ENCODE results near the gene RNF145.

The RNF145 gene

GRCh38 chr5:159189310-159189709 lies 20.0 kb downstream of the RNF145 start:
- ChIA-PET POLR2A (no interaction called here), CTCF (interaction anchor here (0.6 kb wide), 1 partner anchor 14 kb away, joined by 3 read pairs; no protein-coding TSS in a partner anchor)
- TF ChIP-seq BHLHE40 (IDR thresholded peaks at IDR 0.05; ENCODE audit: borderline replicate concordance) (no peak), LEF1 (IDR thresholded peaks at IDR 0.05; ENCODE audit: borderline replicate concordance) (no peak), FOXM1 (IDR thresholded peaks at IDR 0.05; ENCODE audit: borderline replicate concordance) (no peak), ZNF384 (IDR thresholded peaks at IDR 0.05) (no peak), ARNT (IDR thresholded peaks at IDR 0.05) (no peak), TARDBP (IDR thresholded peaks at IDR 0.05) (no peak), SP1 (IDR thresholded peaks at IDR 0.05) (no peak), FOXK2 (IDR thresholded peaks at IDR 0.05) (no peak), NFRKB (IDR thresholded peaks at IDR 0.05) (no peak), SUZ12 (IDR thresholded peaks at IDR 0.05) (no peak), PKNOX1 (IDR thresholded peaks at IDR 0.05) (no peak), ELF4 (IDR thresholded peaks at IDR 0.05) (no peak), HDGF (IDR thresholded peaks at IDR 0.05; ENCODE audit: borderline replicate concordance) (no peak), FOXA1 (IDR thresholded peaks at IDR 0.05) (no peak)
- DNase-seq (ENCODE audit: extremely low spot score), result no peak

GRCh38 chr5:159187719-159188118 lies 21.6 kb downstream of the RNF145 start:
- DNase-seq (ENCODE audit: extremely low spot score), result no peak
- CTCF ChIA-PET, result no interaction called here

GRCh38 chr5:159186319-159186718 lies 23.0 kb downstream of the RNF145 start:
- CTCF ChIA-PET, result interaction anchor here (0.8 to 1.0 kb wide), 2 partner anchors 12 to 130 kb away, joined by 3 read pairs; no protein-coding TSS in a partner anchor
- DNase-seq (ENCODE audit: extremely low spot score), result no peak
- POLR2A ChIA-PET, result no interaction called here
- no peak for TF ChIP-seq ARNT (IDR thresholded peaks at IDR 0.05)
- TF ChIP-seq LEF1 (IDR thresholded peaks at IDR 0.05; ENCODE audit: borderline replicate concordance), result no peak
- TF ChIP-seq CTBP1 (IDR thresholded peaks at IDR 0.05; ENCODE audit: borderline replicate concordance), result no peak
- no peak for TF ChIP-seq BHLHE40 (IDR thresholded peaks at IDR 0.05; ENCODE audit: borderline replicate concordance)
- TF ChIP-seq FOXA1 (IDR thresholded peaks at IDR 0.05), result no peak
- TF ChIP-seq L3MBTL2 (conservative IDR thresholded peaks at IDR 0.05), result no peak
- TF ChIP-seq FOXK2 (IDR thresholded peaks at IDR 0.05), result no peak
- TF ChIP-seq TARDBP (IDR thresholded peaks at IDR 0.05), result no peak
- no peak for TF ChIP-seq ELF4 (IDR thresholded peaks at IDR 0.05)
- no peak for TF ChIP-seq HDGF (IDR thresholded peaks at IDR 0.05; ENCODE audit: borderline replicate concordance)
- no peak for TF ChIP-seq NFRKB (IDR thresholded peaks at IDR 0.05)
- TF ChIP-seq PKNOX1 (IDR thresholded peaks at IDR 0.05), result no peak
- no peak for TF ChIP-seq SP1 (IDR thresholded peaks at IDR 0.05)
- TF ChIP-seq FOXM1 (IDR thresholded peaks at IDR 0.05; ENCODE audit: borderline replicate concordance), result no peak
- TF ChIP-seq SUZ12 (IDR thresholded peaks at IDR 0.05), result no peak
- TF ChIP-seq ZNF384 (IDR thresholded peaks at IDR 0.05), result no peak

More at GRCh38 chr5:159187719-159188118, 21.6 kb downstream of the RNF145 start:
- POLR2A ChIA-PET, result no interaction called here
- no peak for TF ChIP-seq CTBP1 (IDR thresholded peaks at IDR 0.05; ENCODE audit: borderline replicate concordance)
- no peak for TF ChIP-seq NFRKB (IDR thresholded peaks at IDR 0.05)
- no peak for TF ChIP-seq FOXM1 (IDR thresholded peaks at IDR 0.05; ENCODE audit: borderline replicate concordance)
- TF ChIP-seq BHLHE40 (IDR thresholded peaks at IDR 0.05; ENCODE audit: borderline replicate concordance), result no peak
- TF ChIP-seq FOXA1 (IDR thresholded peaks at IDR 0.05), result no peak
- no peak for TF ChIP-seq PKNOX1 (IDR thresholded peaks at IDR 0.05)
- no peak for TF ChIP-seq SP1 (IDR thresholded peaks at IDR 0.05)
- TF ChIP-seq ELF4 (IDR thresholded peaks at IDR 0.05), result no peak
- no peak for TF ChIP-seq L3MBTL2 (conservative IDR thresholded peaks at IDR 0.05)
- TF ChIP-seq ARNT (IDR thresholded peaks at IDR 0.05), result no peak
- no peak for TF ChIP-seq FOXK2 (IDR thresholded peaks at IDR 0.05)
- no peak for TF ChIP-seq HDGF (IDR thresholded peaks at IDR 0.05; ENCODE audit: borderline replicate concordance)

- DNase-seq (ENCODE audit: extremely low spot score), result no peak
- CTCF ChIA-PET, result interaction anchor here (0.6 to 0.8 kb wide), 2 partner anchors 13 kb away, joined by 3 to 4 read pairs; no protein-coding TSS in a partner anchor
- TF ChIP-seq LEF1 (IDR thresholded peaks at IDR 0.05; ENCODE audit: borderline replicate concordance), result no peak
- TF ChIP-seq ARNT (IDR thresholded peaks at IDR 0.05), result no peak
- no peak for TF ChIP-seq TARDBP (IDR thresholded peaks at IDR 0.05)
- TF ChIP-seq SUZ12 (IDR thresholded peaks at IDR 0.05), result no peak
- TF ChIP-seq ZNF384 (IDR thresholded peaks at IDR 0.05), result no peak
- TF ChIP-seq ELF4 (IDR thresholded peaks at IDR 0.05), result no peak
- no peak for TF ChIP-seq FOXA1 (IDR thresholded peaks at IDR 0.05)
- no peak for TF ChIP-seq L3MBTL2 (conservative IDR thresholded peaks at IDR 0.05)
- no peak for TF ChIP-seq BHLHE40 (IDR thresholded peaks at IDR 0.05; ENCODE audit: borderline replicate concordance)
- no peak for TF ChIP-seq CTBP1 (IDR thresholded peaks at IDR 0.05; ENCODE audit: borderline replicate concordance)
- TF ChIP-seq NFRKB (IDR thresholded peaks at IDR 0.05), result no peak
- no peak for TF ChIP-seq FOXM1 (IDR thresholded peaks at IDR 0.05; ENCODE audit: borderline replicate concordance)
- TF ChIP-seq SP1 (IDR thresholded peaks at IDR 0.05), result no peak
- TF ChIP-seq HDGF (IDR thresholded peaks at IDR 0.05; ENCODE audit: borderline replicate concordance), result no peak
- no peak for TF ChIP-seq FOXK2 (IDR thresholded peaks at IDR 0.05)
- no peak for TF ChIP-seq PKNOX1 (IDR thresholded peaks at IDR 0.05)
- POLR2A ChIA-PET, result no interaction called here
Observed at GRCh38 chr5:159185773-159186172, 23.6 kb downstream of the RNF145 start.

- TF ChIP-seq BHLHE40 (IDR thresholded peaks at IDR 0.05; ENCODE audit: borderline replicate concordance) (no peak), PKNOX1 (IDR thresholded peaks at IDR 0.05) (peak; percentile 64)
- CTCF ChIA-PET, result no interaction called here
- no peak for DNase-seq (ENCODE audit: extremely low spot score)
- POLR2A ChIA-PET, result no interaction called here
Observed at GRCh38 chr5:159184858-159185381, 24.4 kb downstream of the RNF145 start.

Data from HEK293T (cell line).